ENCODE measurements around the gene CDKN2C.

Gene CDKN2C

GRCh38 chr1:50978144-50978851, 8.3 kb downstream of the CDKN2C start:
- Histone ChIP-seq H3K4me1 (ENCODE audit: control insufficient read depth, insufficient read depth, low read length) (peaks cover 13% of the 10 kb centered on the region), H3K36me3 (ENCODE audit: control insufficient read depth in 2 of 2, insufficient read depth in 1 of 2, low read length in 2 of 2) (peaks cover 0 to 2% of the 10 kb centered on the region in 2 experiments; a peak in 1 of 3 replicates), H3K4me3 (ENCODE audit: low read depth, low read length) (peak overlapping the region; percentile 98), H3K9me3 (ENCODE audit: control insufficient read depth, insufficient read depth, low read depth, low read length) (no peaks in the 10 kb centered on the region), H3K27ac (ENCODE audit: extremely low read depth, low read depth, low read length) (peak overlapping the region; percentile 99)
- CTCF ChIA-PET, result interaction anchor here (0.6 to 3.2 kb wide), 5 partner anchors 13 to 374 kb away, joined by 3 to 13 read pairs (median 4); partner anchors contain the start of gene FAF1
- POLR2A ChIA-PET, result interaction anchor here (3.5 to 8.1 kb wide), 2 partner anchors 9 to 18 kb away, joined by 16 to 157 read pairs; partner anchors contain the start of genes CDKN2C and FAF1
- TF ChIP-seq ZNF138 (tag by site-specific recombination; IDR thresholded peaks at IDR 0.05; ENCODE audit: borderline replicate concordance) (no peak), GLIS2 (tag by site-specific recombination; IDR thresholded peaks at IDR 0.05) (peak; percentile 35), ZBTB10 (tag by site-specific recombination; IDR thresholded peaks at IDR 0.05) (peak; percentile 62), ZNF513 (tag by site-specific recombination; IDR thresholded peaks at IDR 0.05) (no peak), ZNF555 (tag by site-specific recombination; conservative IDR thresholded peaks at IDR 0.05) (no peak), SP2 (tag by site-specific recombination; IDR thresholded peaks at IDR 0.05) (peak; percentile 52), ZNF692 (tag by site-specific recombination; IDR thresholded peaks at IDR 0.05) (0 out of 2 replicates have a peak, but pooled peaks have one; percentile 16), ZFP69B (tag by site-specific recombination; IDR thresholded peaks at IDR 0.05) (peak; percentile 21; the same call in 1 of the 2 replicates), ZNF335 (tag by site-specific recombination; conservative IDR thresholded peaks at IDR 0.05) (peak; percentile 73), GLI4 (tag by site-specific recombination; IDR thresholded peaks at IDR 0.05) (0 out of 2 replicates have a peak, but pooled peaks have one; percentile 29), MYNN (tag by site-specific recombination; IDR thresholded peaks at IDR 0.05; ENCODE audit: borderline replicate concordance) (no peak), SCRT2 (tag by site-specific recombination; IDR thresholded peaks at IDR 0.05) (no peak), ZBTB6 (tag by site-specific recombination; IDR thresholded peaks at IDR 0.05) (0 out of 2 replicates have a peak, but pooled peaks have one; percentile 8), ZNF629 (tag by site-specific recombination; IDR thresholded peaks at IDR 0.05) (0 out of 2 replicates have a peak, but pooled peaks have one; percentile 19), ZNF449 (tag by site-specific recombination; IDR thresholded peaks at IDR 0.05) (peak; percentile 12; the same call in 1 of the 2 replicates), ZNF792 (tag by site-specific recombination; IDR thresholded peaks at IDR 0.05) (no peak), ZBTB17 (tag by site-specific recombination; IDR thresholded peaks at IDR 0.05) (peak; percentile 60), ZNF24 (tag by site-specific recombination; IDR thresholded peaks at IDR 0.05) (peak; percentile 71; the same call in 1 of the 2 replicates), ZSCAN5A (tag by site-specific recombination; IDR thresholded peaks at IDR 0.05) (no peak), REST (tag by site-specific recombination; IDR thresholded peaks at IDR 0.05) (peak; percentile 58; the same call in 1 of the 2 replicates), KLF16 (tag by site-specific recombination; IDR thresholded peaks at IDR 0.05) (peak; percentile 68), ZNF501 (tag by site-specific recombination; IDR thresholded peaks at IDR 0.05) (0 out of 2 replicates have a peak, but pooled peaks have one; percentile 34), ZSCAN16 (tag by site-specific recombination; IDR thresholded peaks at IDR 0.05) (peak; percentile 52; the same call in 1 of the 2 replicates)

Measured in HEK293 (cell line).